K562 (cell line): Measurements from ENCODE around the gene AGPAT3. TPM values are rescaled to one million over a fixed set of nuclear protein-coding genes. Genes with fewer than 3 reads are reported as not detected.

Source experiments
- BHLHE40 ChIP-seq: IDR thresholded peaks from 2 replicates; pipeline ENCODE4 v1.6.1; 2011; ENCODE audit warnings: low read length, improper control_type of control experiment
- CBFB ChIP-seq: sonication (generic); formaldehyde crosslinking; IDR thresholded peaks from 2 replicates; pipeline ENCODE4 v1.4.0; 2020; ENCODE audit warnings: mild to moderate bottlenecking, missing genetic modification reagents
- CEBPB ChIP-seq: fragments of 450-650 bp; IDR thresholded peaks from 2 replicates; pipeline ENCODE4 v1.6.1; 2016; ENCODE audit warnings: missing genetic modification characterization, missing compliant biosample characterization
- CREB1 ChIP-seq, 2 experiments: sonication (generic) in 1 of 2; formaldehyde crosslinking in 1 of 2; IDR thresholded peaks; 2 replicates each; pipeline versions ENCODE4 v1.6.1 to v1.8.0; 2012 to 2022; ENCODE audit warnings: inconsistent platforms in 1 of 2, mild to moderate bottlenecking in 1 of 2, missing genetic modification reagents in 1 of 2, moderate library complexity in 1 of 2
- GABPB1 ChIP-seq: sonication (generic); formaldehyde crosslinking; IDR thresholded peaks from 2 replicates; pipeline ENCODE4 v1.8.0; 2022; ENCODE audit warnings: mild to moderate bottlenecking, missing genetic modification reagents
- HDAC3 ChIP-seq: fragments of 450-650 bp; IDR thresholded peaks from 2 replicates; pipeline ENCODE4 v1.6.1; 2018; ENCODE audit warnings: borderline replicate concordance, mild to moderate bottlenecking, moderate library complexity; ENCODE audit not compliant: partially characterized antibody
- MCM3 ChIP-seq: fragments of 450-650 bp; IDR thresholded peaks from 2 replicates; pipeline ENCODE4 v1.6.1; 2016
- NCOA2 ChIP-seq, 2 experiments: fragments of 450-650 bp; IDR thresholded peaks; 2 replicates each; pipeline ENCODE4 v1.6.1; 2018; ENCODE audit warnings: mild to moderate bottlenecking in 2 of 2, moderate library complexity in 1 of 2; ENCODE audit not compliant: partially characterized antibody in 2 of 2
- PHF21A ChIP-seq: fragments of 450-650 bp; IDR thresholded peaks from 2 replicates; pipeline ENCODE4 v1.6.1; 2017; ENCODE audit warnings: low read depth, borderline replicate concordance
- RCOR1 ChIP-seq, 2 experiments: IDR thresholded peaks; 2 replicates each; pipeline ENCODE4 v1.6.1; 2012; ENCODE audit warnings: low read depth in 2 of 2, low read length in 2 of 2, borderline replicate concordance in 1 of 2, improper control_type of control experiment in 1 of 2
- SRF ChIP-seq, 2 experiments: fragments of 250-450, 450-650 bp in 1 of 2; sonication (Bioruptor Pico) in 1 of 2; sonication (generic) in 1 of 2; formaldehyde crosslinking; IDR thresholded peaks; 2 replicates each; pipeline versions ENCODE4 v1.5.0 to v1.5.1; 2020 to 2022; ENCODE audit warnings: mild to moderate bottlenecking in 1 of 2, missing genetic modification reagents in 1 of 2
- SUPT5H ChIP-seq: fragments of 450-650 bp; IDR thresholded peaks from 2 replicates; pipeline ENCODE4 v1.6.1; 2016
- TAL1 ChIP-seq: fragments of 450-650 bp; IDR thresholded peaks from 2 replicates; pipeline ENCODE4 v1.6.1; 2016; ENCODE audit warnings: mild to moderate bottlenecking
- ZNF445 ChIP-seq: fragments of 250-450 bp; sonication (Bioruptor Pico); IDR thresholded peaks from 2 replicates; pipeline ENCODE4 v1.4.0; 2020; ENCODE audit warnings: low read depth, mild to moderate bottlenecking, moderate library complexity
- ZNF764 ChIP-seq: fragments of 250-450 bp; sonication (Bioruptor Pico); IDR thresholded peaks from 2 replicates; pipeline ENCODE4 v1.4.0; 2020; ENCODE audit warnings: low read depth, mild to moderate bottlenecking, moderate library complexity
- polyA plus RNA-seq, 8 experiments: library from polyadenylated mRNA; depleted of rRNA in 4 of 8; stranded (reverse) in 5 of 8; unstranded in 3 of 8; fragments of >200 nt; fragmentation: Nextera tagmentation in 2 of 8; fragmentation: Illumina TruSeq in 1 of 8; extraction: Ambion mirVana in 2 of 8; extraction: Trizol in 1 of 8; gene quantifications; 2 replicates each; pipeline versions ENCODE4 v1.2.1 to v1.2.3, GENCODE V29; 2011 to 2014; ENCODE audit warnings: inconsistent platforms in 1 of 8, missing spikeins in 1 of 8
- total RNA-seq, 7 experiments: library from RNA; depleted of rRNA in 6 of 7; stranded (reverse); fragments of >200 nt in 6 of 7; fragmentation: Illumina TruSeq in 2 of 7; extraction: Trizol in 2 of 7; gene quantifications; 2 replicates each; pipeline versions ENCODE4 v1.2.1 to v1.2.3, GENCODE V29; 2011 to 2021; ENCODE audit warnings: low replicate concordance in 1 of 7
- TF ChIP-seq, protein P1 (sequence below): fragments of 200-800 bp; sonication (Bioruptor generic); IDR thresholded peaks from 2 replicates; pipeline ENCODE4 v1.6.1; 2016; ENCODE audit warnings: missing genetic modification characterization, missing compliant biosample characterization
- TF ChIP-seq, protein P2 (sequence below): IDR thresholded peaks from 2 replicates; pipeline ENCODE4 v1.6.1; 2014; ENCODE audit warnings: antibody characterized with exemption
- TF ChIP-seq, protein P3 (sequence below): sonication (generic); formaldehyde crosslinking; IDR thresholded peaks from 2 replicates; pipeline ENCODE4 v1.8.0; 2022; ENCODE audit warnings: mild to moderate bottlenecking, missing genetic modification reagents

AGPAT3 gene
- total and polyA plus RNA-seq, 9 of the 15 experiments (the other 6 are each of a cell fraction or from before 2014, with no cell fraction given) = 1.5 to 88.4 (median 35.7) TPM

DNA sequence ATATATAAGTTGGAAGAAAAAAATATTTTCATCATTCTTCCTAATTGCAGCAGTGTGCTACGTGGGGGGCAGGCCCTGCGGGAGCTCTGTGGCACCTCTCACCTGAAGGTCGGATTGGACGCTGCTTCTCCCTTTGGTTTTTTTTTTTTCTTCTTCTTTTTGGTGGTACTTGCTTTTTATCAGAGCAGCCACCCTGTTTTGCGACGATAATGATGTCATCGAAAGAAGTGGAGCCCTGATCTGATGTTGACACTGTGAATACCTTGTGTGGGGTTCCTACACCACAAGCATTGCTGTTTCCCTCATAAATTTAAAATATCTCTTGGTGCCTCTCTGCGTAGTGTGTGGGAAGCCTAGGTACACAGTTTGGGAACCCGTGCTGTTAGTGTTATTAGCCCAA lies 152.6 kb downstream of the AGPAT3 start (continued):
- TF ChIP-seq CREB1 (IDR thresholded peaks at IDR 0.05) = peak; percentile 73
- no peak for TF ChIP-seq CREB1 (CRISPR knock-in tag; IDR thresholded peaks at IDR 0.05)
- no peak for TF ChIP-seq CEBPB
- TF ChIP-seq, protein P1, sequence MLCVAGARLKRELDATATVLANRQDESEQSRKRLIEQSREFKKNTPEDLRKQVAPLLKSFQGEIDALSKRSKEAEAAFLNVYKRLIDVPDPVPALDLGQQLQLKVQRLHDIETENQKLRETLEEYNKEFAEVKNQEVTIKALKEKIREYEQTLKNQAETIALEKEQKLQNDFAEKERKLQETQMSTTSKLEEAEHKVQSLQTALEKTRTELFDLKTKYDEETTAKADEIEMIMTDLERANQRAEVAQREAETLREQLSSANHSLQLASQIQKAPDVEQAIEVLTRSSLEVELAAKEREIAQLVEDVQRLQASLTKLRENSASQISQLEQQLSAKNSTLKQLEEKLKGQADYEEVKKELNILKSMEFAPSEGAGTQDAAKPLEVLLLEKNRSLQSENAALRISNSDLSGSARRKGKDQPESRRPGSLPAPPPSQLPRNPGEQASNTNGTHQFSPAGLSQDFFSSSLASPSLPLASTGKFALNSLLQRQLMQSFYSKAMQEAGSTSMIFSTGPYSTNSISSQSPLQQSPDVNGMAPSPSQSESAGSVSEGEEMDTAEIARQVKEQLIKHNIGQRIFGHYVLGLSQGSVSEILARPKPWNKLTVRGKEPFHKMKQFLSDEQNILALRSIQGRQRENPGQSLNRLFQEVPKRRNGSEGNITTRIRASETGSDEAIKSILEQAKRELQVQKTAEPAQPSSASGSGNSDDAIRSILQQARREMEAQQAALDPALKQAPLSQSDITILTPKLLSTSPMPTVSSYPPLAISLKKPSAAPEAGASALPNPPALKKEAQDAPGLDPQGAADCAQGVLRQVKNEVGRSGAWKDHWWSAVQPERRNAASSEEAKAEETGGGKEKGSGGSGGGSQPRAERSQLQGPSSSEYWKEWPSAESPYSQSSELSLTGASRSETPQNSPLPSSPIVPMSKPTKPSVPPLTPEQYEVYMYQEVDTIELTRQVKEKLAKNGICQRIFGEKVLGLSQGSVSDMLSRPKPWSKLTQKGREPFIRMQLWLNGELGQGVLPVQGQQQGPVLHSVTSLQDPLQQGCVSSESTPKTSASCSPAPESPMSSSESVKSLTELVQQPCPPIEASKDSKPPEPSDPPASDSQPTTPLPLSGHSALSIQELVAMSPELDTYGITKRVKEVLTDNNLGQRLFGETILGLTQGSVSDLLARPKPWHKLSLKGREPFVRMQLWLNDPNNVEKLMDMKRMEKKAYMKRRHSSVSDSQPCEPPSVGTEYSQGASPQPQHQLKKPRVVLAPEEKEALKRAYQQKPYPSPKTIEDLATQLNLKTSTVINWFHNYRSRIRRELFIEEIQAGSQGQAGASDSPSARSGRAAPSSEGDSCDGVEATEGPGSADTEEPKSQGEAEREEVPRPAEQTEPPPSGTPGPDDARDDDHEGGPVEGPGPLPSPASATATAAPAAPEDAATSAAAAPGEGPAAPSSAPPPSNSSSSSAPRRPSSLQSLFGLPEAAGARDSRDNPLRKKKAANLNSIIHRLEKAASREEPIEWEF = no peak
- TF ChIP-seq TAL1 = peak; percentile 65
- no peak for TF ChIP-seq ZNF764 (CRISPR knock-in tag)
- TF ChIP-seq, protein P2, sequence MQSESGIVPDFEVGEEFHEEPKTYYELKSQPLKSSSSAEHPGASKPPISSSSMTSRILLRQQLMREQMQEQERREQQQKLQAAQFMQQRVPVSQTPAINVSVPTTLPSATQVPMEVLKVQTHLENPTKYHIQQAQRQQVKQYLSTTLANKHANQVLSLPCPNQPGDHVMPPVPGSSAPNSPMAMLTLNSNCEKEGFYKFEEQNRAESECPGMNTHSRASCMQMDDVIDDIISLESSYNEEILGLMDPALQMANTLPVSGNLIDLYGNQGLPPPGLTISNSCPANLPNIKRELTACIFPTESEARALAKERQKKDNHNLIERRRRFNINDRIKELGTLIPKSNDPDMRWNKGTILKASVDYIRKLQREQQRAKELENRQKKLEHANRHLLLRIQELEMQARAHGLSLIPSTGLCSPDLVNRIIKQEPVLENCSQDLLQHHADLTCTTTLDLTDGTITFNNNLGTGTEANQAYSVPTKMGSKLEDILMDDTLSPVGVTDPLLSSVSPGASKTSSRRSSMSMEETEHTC = no peak
- TF ChIP-seq BHLHE40 = 0 out of 2 replicates have a peak, but pooled peaks have one; percentile 41
- TF ChIP-seq HDAC3 = peak; percentile 20
- peak in 1 of 2 experiments; percentile 89; a peak in 2 of 4 replicates for TF ChIP-seq RCOR1 (IDR thresholded peaks at IDR 0.05; ENCODE audit: borderline replicate concordance in 1 of 2, low read depth in 2 of 2, low read length in 2 of 2)
- TF ChIP-seq NCOA2 (IDR thresholded peaks at IDR 0.05; ENCODE audit: partially characterized antibody in 2 of 2) = no peak
- no peak for TF ChIP-seq SUPT5H
- no peak for TF ChIP-seq ZNF445 (CRISPR knock-in tag)
- no peak for TF ChIP-seq PHF21A
- peak in 1 of 2 experiments; percentile 45; a peak in 1 of 4 replicates for TF ChIP-seq SRF (CRISPR knock-in tag; IDR thresholded peaks at IDR 0.05)
- no peak for TF ChIP-seq GABPB1
- no peak for TF ChIP-seq CBFB (CRISPR knock-in tag)
- TF ChIP-seq, protein P3, sequence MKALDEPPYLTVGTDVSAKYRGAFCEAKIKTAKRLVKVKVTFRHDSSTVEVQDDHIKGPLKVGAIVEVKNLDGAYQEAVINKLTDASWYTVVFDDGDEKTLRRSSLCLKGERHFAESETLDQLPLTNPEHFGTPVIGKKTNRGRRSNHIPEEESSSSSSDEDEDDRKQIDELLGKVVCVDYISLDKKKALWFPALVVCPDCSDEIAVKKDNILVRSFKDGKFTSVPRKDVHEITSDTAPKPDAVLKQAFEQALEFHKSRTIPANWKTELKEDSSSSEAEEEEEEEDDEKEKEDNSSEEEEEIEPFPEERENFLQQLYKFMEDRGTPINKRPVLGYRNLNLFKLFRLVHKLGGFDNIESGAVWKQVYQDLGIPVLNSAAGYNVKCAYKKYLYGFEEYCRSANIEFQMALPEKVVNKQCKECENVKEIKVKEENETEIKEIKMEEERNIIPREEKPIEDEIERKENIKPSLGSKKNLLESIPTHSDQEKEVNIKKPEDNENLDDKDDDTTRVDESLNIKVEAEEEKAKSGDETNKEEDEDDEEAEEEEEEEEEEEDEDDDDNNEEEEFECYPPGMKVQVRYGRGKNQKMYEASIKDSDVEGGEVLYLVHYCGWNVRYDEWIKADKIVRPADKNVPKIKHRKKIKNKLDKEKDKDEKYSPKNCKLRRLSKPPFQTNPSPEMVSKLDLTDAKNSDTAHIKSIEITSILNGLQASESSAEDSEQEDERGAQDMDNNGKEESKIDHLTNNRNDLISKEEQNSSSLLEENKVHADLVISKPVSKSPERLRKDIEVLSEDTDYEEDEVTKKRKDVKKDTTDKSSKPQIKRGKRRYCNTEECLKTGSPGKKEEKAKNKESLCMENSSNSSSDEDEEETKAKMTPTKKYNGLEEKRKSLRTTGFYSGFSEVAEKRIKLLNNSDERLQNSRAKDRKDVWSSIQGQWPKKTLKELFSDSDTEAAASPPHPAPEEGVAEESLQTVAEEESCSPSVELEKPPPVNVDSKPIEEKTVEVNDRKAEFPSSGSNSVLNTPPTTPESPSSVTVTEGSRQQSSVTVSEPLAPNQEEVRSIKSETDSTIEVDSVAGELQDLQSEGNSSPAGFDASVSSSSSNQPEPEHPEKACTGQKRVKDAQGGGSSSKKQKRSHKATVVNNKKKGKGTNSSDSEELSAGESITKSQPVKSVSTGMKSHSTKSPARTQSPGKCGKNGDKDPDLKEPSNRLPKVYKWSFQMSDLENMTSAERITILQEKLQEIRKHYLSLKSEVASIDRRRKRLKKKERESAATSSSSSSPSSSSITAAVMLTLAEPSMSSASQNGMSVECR (CRISPR knock-in tag) = no peak
- TF ChIP-seq MCM3 = no peak
